HEK293 (cell line): ENCODE data around the gene BNIPL.

Source experiments
- ZNF274 ChIP-seq, 2 experiments: fragments of 200-500 bp in 1 of 2; fragments of 450-650 bp in 1 of 2; sonication (Bioruptor generic) in 1 of 2; formaldehyde crosslinking in 1 of 2; IDR thresholded peaks; 2 replicates each; pipeline versions ENCODE4 v1.5.1 to v1.6.1; 2014 to 2016; ENCODE audit warnings: borderline replicate concordance in 1 of 2, inconsistent platforms in 1 of 2, low read length in 1 of 2, missing biosample characterization in 1 of 2, missing genetic modification characterization in 1 of 2
- TF ChIP-seq, protein P1 (sequence below): sonication (generic); formaldehyde crosslinking; IDR thresholded peaks from 2 replicates; pipeline ENCODE4 v1.8.1; 2022; ENCODE audit warnings: mild to moderate bottlenecking, moderate library complexity, missing genetic modification reagents
- TF ChIP-seq, protein P2 (sequence below): fragments of 450-650 bp; formaldehyde crosslinking; IDR thresholded peaks from 2 replicates; pipeline ENCODE4 v1.5.1; 2016; ENCODE audit warnings: missing biosample characterization, missing genetic modification characterization

DNA sequence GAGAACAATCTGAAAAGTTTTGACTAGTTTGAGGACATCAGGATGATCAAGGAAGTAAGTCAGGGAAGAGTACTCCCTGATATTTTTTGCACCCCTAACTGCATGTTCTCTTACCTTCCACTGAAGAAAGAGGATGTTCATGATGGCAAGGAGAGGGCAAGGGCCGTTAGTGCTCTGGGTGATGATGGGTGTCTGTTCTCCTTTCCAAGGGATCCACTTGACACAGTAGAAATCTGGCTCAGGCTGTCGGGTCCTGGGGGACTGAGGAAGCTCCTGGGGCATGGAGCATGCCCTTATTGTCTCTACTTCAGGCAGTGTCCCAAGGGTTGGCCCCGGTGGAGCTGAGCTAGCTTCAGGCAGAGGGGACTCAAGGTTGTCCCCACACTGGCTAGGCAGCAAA is 34.3 kb upstream of the BNIPL start:
- TF ChIP-seq ZNF274 (IDR thresholded peaks at IDR 0.05; ENCODE audit: low read length) (no peak), ZNF274 (tag by site-specific recombination; IDR thresholded peaks at IDR 0.05; ENCODE audit: borderline replicate concordance) (no peak)
- TF ChIP-seq, protein P1, sequence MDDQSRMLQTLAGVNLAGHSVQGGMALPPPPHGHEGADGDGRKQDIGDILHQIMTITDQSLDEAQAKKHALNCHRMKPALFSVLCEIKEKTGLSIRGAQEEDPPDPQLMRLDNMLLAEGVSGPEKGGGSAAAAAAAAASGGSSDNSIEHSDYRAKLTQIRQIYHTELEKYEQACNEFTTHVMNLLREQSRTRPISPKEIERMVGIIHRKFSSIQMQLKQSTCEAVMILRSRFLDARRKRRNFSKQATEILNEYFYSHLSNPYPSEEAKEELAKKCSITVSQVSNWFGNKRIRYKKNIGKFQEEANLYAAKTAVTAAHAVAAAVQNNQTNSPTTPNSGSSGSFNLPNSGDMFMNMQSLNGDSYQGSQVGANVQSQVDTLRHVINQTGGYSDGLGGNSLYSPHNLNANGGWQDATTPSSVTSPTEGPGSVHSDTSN (CRISPR knock-in tag) = no peak
- TF ChIP-seq, protein P2, sequence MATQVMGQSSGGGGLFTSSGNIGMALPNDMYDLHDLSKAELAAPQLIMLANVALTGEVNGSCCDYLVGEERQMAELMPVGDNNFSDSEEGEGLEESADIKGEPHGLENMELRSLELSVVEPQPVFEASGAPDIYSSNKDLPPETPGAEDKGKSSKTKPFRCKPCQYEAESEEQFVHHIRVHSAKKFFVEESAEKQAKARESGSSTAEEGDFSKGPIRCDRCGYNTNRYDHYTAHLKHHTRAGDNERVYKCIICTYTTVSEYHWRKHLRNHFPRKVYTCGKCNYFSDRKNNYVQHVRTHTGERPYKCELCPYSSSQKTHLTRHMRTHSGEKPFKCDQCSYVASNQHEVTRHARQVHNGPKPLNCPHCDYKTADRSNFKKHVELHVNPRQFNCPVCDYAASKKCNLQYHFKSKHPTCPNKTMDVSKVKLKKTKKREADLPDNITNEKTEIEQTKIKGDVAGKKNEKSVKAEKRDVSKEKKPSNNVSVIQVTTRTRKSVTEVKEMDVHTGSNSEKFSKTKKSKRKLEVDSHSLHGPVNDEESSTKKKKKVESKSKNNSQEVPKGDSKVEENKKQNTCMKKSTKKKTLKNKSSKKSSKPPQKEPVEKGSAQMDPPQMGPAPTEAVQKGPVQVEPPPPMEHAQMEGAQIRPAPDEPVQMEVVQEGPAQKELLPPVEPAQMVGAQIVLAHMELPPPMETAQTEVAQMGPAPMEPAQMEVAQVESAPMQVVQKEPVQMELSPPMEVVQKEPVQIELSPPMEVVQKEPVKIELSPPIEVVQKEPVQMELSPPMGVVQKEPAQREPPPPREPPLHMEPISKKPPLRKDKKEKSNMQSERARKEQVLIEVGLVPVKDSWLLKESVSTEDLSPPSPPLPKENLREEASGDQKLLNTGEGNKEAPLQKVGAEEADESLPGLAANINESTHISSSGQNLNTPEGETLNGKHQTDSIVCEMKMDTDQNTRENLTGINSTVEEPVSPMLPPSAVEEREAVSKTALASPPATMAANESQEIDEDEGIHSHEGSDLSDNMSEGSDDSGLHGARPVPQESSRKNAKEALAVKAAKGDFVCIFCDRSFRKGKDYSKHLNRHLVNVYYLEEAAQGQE (tag by site-specific recombination) = no peak
